Lower lobe of right lung (tissue), 2 donors: Measurements from ENCODE around the gene PEAK1. TPM values are rescaled to one million over a fixed set of nuclear protein-coding genes. Genes with fewer than 3 reads are reported as not detected.

Source experiments
- ATAC-seq, 2 donors: fragments of 200-7000 bp; cut with Tn5 transposase; one replicate each; pipeline ENCODE4 v1.9.1; 2020 to 2022; ENCODE audit warnings: mild to moderate bottlenecking in 2 of 2, moderate library complexity in 2 of 2
- DNase-seq: peaks from one replicate; pipeline ENCODE4 v3.0.0-alpha.2; 2020
- H3K27ac ChIP-seq: fragments of 200-600 bp; one replicate; pipeline ENCODE4 v1.8.0; 2022
- H3K27me3 ChIP-seq: fragments of 200-600 bp; one replicate; pipeline ENCODE4 v1.8.0; 2022; ENCODE audit warnings: low read depth
- H3K36me3 ChIP-seq: fragments of 200-600 bp; one replicate; pipeline ENCODE4 v1.8.0; 2022; ENCODE audit warnings: mild to moderate bottlenecking
- H3K4me1 ChIP-seq: fragments of 200-600 bp; one replicate; pipeline ENCODE4 v1.8.0; 2022
- H3K4me3 ChIP-seq: fragments of 200-600 bp; one replicate; pipeline ENCODE4 v1.8.0; 2022; ENCODE audit warnings: mild to moderate bottlenecking
- H3K9me3 ChIP-seq: fragments of 200-600 bp; one replicate; pipeline ENCODE4 v1.8.0; 2022
- CTCF ChIP-seq: fragments of 200-600 bp; IDR thresholded peaks from one replicate; pipeline ENCODE4 v1.8.0; 2022; ENCODE audit warnings: antibody characterized with exemption, mild to moderate bottlenecking
- intact Hi-C: fragments of 100-400 bp; cut with DNase I; formaldehyde crosslinking; loops from one replicate; pipeline ENCODE4 v1.11.0; 2022
- total RNA-seq: library from RNA; stranded (reverse); fragmentation: NEBNext Ultra II Directional; extraction: Animal tissue kit (Norgen Biotek cat#: 25700); gene quantifications from one replicate; pipeline ENCODE4 v1.2.1, GENCODE V29; 2021
- donor health status: DM: no; HTN: yes; CAD: no; lungs with severe emphysema.

PEAK1 gene
- total RNA-seq, 1 donor from 2014 or later = 112 TPM

GRCh38 chr15:77148191-77148590 is 271.7 kb downstream of the PEAK1 start:
- no peaks in the 10 kb centered on the region for H3K36me3 ChIP-seq
- ATAC-seq (no peak), DNase-seq (no peak)
- no peak overlapping the region for H3K27ac ChIP-seq
- H3K27me3 ChIP-seq = no peaks in the 10 kb centered on the region
- H3K9me3 ChIP-seq = no peaks in the 10 kb centered on the region
- intact Hi-C loops = no loop called here
- peaks cover 16% of the 10 kb centered on the region for H3K4me1 ChIP-seq
- no peak for TF ChIP-seq CTCF
- no peak overlapping the region for H3K4me3 ChIP-seq

GRCh38 chr15:77145370-77145769 is 274.5 kb downstream of the PEAK1 start:
- DNase-seq = no peak
- peaks cover 11% of the 10 kb centered on the region for H3K9me3 ChIP-seq
- peak overlapping the region; percentile 38 for H3K27ac ChIP-seq
- no peak overlapping the region for H3K4me3 ChIP-seq
- H3K4me1 ChIP-seq = peaks cover 16% of the 10 kb centered on the region
- no peak for TF ChIP-seq CTCF
- intact Hi-C loops = no loop called here
- ATAC-seq = peak in 1 of 2 donors; percentile 32
- no peaks in the 10 kb centered on the region for H3K27me3 ChIP-seq
- no peaks in the 10 kb centered on the region for H3K36me3 ChIP-seq

- Histone ChIP-seq H3K36me3 (no peaks in the 10 kb centered on the region), H3K4me3 (no peak overlapping the region), H3K27me3 (no peaks in the 10 kb centered on the region), H3K4me1 (peaks cover 16% of the 10 kb centered on the region), H3K9me3 (peaks cover 17% of the 10 kb centered on the region), H3K27ac (peak overlapping the region; percentile 38)
- TF ChIP-seq CTCF = no peak
- DNase-seq (no peak), ATAC-seq (peak; percentile 30 to 54)
- intact Hi-C loops = no loop called here
Measured at GRCh38 chr15:77144492-77145070, 275.3 kb downstream of the PEAK1 start.

- intact Hi-C loops = no loop called here
- no peaks in the 10 kb centered on the region for H3K27me3 ChIP-seq
- TF ChIP-seq CTCF = no peak
- no peak for ATAC-seq
- peak overlapping the region; percentile 26 for H3K27ac ChIP-seq
- no peaks in the 10 kb centered on the region for H3K36me3 ChIP-seq
- peaks cover 16% of the 10 kb centered on the region for H3K4me1 ChIP-seq
- peaks cover 17% of the 10 kb centered on the region for H3K9me3 ChIP-seq
- no peak for DNase-seq
- no peak overlapping the region for H3K4me3 ChIP-seq
Measured at GRCh38 chr15:77144026-77144425, 275.9 kb downstream of the PEAK1 start.

- H3K4me3 ChIP-seq = no peak overlapping the region
- ATAC-seq (no peak), DNase-seq (no peak)
- peak overlapping the region; percentile 26 for H3K27ac ChIP-seq
- H3K9me3 ChIP-seq = peaks cover 17% of the 10 kb centered on the region
- peaks cover 16% of the 10 kb centered on the region for H3K4me1 ChIP-seq
- no peak for TF ChIP-seq CTCF
- H3K36me3 ChIP-seq = no peaks in the 10 kb centered on the region
- intact Hi-C loops = no loop called here
- H3K27me3 ChIP-seq = no peaks in the 10 kb centered on the region
Measured at GRCh38 chr15:77143616-77144015, 276.3 kb downstream of the PEAK1 start.

GRCh38 chr15:77143191-77143590 is 276.7 kb downstream of the PEAK1 start:
- Histone ChIP-seq H3K27ac (no peak overlapping the region), H3K9me3 (peaks cover 17% of the 10 kb centered on the region), H3K27me3 (no peaks in the 10 kb centered on the region), H3K4me1 (peaks cover 16% of the 10 kb centered on the region), H3K4me3 (no peak overlapping the region), H3K36me3 (no peaks in the 10 kb centered on the region)
- ATAC-seq (no peak), DNase-seq (no peak)
- intact Hi-C loops = no loop called here
- no peak for TF ChIP-seq CTCF
